NCI-H69 (cell line): Measurements from ENCODE around the gene TRA2A.

Experiments
- DNase-seq: peaks from one replicate; lab custom pipeline; 2025; lab: John Stamatoyannopoulos, UW

The TRA2A gene

DNA sequence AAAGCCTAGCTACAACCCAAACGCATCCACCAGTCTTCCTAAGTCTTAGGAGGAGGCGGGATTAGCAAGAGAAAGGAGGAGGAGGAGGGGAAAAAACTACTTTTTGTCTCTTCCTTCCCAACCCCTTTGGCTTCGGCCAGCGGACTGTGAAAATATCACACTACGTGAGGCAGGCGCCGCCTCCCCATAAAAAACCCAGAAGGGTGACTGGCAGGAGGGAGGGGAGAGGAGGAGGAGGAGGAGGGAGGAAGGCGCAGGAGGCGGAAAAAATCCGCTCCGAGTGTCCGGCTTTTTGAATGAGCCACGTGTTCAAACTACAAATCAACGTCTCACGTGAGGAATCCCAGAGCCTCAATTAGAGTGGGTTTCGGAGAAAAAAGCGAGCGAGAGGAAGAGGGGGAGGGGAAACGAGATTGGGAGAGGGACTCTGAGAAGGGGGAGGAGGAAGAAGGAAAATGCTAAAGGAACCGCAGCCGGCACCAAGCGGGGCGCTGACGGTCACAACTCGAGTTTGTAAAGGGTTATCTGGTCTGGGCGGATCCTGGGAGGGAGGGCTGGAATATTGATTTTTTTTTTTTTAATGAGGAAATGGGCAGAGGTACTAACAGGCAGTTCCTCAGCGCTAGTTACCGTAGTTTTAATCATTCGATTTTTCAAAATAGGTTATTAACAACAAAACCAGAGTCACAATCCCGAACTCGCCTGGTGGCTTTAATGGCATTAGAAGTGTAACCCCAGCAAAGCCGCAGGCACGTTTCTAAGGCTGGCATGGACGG is 61.3 kb downstream of the TRA2A start, which contains the start of gene IGF2BP3:
TSS of gene IGF2BP3 (minus strand) at position 162 of the 776 bp plus-strand sequence. CDS start 381 bp downstream, outside the sequence.
- DNase-seq = peak; percentile 100

DNA sequence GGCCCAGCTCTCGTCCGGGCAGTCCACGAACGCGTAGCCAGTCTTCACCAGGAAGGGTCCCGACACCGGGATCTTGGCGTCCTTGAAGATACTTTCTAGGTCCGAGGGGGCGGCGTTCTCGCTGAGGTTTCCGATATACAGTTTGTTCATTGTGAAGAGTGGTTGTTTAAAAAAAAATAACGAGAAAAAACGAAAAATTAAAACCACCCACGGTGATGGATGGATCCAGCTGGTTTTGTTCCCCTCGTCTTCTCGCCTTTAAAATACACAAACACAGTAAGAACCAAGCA is 61.9 kb downstream of the TRA2A start:
- DNase-seq = no peak

DNA sequence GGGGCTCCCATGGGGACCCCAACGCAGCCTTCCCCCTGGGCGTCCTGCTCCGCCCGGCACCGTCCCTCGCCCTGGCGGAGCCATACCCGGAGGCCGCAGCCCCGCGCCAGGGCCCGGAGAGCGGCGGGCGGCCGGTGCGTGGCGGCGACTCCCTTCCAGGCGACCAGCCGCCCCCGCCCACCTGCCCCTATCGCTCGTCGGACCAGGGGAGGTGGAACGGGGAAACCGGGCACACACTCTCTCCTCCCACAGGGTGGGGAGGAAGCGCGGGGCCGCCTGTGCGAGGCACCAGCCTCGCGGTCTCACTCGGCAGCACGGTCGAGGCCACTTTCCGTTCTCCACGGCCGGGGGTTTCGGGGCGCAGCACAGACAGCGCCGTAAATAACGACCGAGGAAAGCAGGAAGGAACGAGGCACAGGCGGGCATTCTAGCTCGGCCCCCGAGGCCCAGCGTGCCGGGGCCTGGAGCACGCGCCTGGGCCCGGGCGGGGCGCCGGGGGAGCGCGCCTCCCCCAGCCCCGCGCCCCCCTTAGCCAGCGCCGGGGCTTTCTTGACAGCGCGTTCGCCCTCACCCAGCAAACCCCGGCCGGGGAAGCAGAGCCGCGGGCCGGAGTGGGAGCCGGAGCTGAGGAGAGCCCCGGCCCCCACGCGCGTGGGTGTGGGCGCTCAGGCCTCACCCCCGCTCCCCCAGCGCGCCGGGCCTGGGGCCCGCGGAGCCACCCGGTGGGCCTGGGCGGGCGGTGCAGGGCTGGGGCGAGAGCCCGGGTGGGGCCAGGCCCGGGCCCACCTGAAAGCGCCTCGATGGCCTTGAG is 62.4 kb downstream of the TRA2A start:
- DNase-seq = peak; percentile 74

DNA sequence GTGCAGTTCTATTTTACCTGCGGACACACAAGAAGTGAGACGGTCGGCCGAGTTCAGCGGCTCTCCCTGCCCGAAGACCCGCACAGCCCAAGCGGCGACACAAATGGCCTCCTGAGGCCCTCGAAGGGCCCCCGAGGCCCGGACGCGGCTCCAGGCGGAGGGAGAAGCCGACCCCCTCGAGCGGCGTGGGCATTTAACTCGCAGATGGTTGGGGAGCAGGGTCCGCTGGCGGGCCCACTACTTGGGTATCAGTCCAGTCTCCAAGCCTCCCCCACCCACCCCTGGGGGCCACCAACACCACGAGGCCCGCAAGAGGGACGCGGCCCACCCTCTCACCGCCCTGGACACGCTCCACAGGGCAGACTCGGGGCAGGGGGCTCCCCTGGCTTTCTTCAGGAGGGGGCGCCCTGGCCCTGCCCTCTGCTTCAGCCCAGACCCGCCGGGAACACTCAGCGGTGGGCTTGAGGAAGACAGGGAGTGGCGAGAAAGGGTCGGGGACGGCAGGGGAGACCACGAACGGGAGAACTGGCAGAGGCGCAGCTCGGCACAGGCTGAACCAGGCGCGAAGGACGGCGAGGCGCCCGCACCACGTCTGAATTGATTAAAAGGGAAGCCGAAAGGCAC is 63.1 kb downstream of the TRA2A start:
- peak; percentile 72 for DNase-seq

DNA sequence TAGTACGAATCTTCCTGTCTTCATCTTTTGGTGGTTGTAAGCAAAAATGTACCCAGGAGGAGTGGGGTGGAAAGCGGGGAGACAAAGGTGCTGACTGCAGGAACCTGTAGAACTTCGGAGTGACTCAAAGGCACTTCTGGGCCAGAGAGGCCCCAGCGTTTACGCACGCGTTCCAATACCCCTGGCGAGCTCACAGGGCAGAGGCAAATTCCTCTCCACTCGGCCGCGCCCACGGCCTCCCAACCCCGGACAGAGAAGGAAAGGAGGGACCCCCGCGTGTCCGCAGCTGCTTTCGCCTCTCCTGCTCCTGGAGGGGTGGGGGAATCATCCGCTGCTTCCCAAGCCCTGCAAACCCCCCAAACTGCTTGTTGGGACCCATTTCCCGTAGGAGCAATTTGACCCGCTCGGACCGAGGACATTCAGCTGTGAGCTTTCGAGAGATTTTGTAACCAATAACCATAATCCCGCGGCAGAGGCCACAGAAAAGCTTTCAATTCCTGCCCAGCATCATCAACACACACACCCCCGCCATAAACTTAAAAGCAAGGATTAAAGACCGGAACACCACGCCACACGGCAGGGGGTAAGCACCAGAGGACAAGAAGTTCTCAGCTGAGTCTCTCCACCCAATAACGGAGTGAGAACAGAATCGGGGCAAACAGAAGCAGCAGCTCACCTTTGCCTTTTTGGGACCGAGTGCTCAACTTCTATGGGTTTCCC is 63.8 kb downstream of the TRA2A start:
- DNase-seq = peak; percentile 84

DNA sequence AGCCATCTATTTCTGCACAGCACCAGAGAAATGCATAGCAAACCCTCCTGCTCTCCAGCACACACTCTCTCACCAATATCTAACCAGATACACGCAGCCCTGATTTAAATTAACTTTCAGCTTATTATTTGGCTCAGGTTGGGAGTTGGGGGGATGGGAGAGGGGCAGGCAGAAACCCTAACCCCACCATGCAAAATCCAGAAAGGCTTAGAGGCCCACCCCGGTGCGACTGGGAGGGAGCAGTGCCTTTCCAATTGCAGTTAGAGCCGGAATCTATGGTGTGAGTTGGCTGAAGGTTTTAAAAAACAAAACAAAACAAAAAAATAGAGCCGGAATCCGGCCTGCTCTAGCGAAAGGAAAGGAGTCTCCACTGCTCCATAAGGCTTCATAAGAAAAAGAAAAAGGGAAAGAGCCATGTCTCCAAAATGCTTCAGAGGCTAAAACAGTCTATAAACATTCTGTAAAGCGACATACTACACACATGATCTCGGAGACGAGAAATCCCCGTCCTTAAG is 64.4 kb downstream of the TRA2A start:
- peak; percentile 25 for DNase-seq

DNA sequence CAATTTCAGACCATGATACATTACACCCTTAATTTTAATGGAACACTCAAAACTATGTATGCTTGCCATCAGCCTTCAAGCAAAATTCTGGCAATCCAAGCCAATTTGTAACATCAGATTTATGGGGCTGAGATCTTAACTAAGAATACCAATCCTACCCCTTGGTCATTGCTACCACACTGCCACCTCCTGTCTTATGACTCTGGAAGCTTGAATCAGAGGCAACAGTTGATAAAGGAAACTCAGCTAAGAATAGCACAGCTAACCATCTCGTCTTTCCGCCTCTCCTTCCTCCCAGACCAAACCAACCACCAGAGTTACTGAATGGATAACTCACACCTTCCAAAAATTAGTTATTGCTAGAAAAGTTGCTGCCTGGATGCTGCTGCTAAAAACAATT is 68.9 kb downstream of the TRA2A start:
- DNase-seq = peak; percentile 38

DNA sequence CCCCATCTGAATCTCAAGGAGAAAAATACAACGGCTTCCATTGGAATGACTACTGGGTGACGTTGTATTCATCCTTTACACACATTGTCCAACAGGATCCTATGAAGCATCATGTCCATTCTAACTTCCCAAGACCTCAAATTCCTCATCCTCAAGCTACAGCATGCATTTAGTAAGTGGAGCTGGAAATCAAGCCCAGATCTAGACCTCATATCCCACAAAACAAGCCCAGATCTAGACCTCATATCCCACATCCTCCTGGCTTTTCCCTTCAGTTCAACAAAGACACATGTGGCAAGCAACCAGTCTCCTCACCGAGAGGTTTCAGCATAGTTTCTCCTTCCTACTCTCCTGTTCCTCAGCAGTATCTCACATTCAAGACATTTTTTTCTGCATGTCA is 73.7 kb downstream of the TRA2A start:
- DNase-seq = no peak

DNA sequence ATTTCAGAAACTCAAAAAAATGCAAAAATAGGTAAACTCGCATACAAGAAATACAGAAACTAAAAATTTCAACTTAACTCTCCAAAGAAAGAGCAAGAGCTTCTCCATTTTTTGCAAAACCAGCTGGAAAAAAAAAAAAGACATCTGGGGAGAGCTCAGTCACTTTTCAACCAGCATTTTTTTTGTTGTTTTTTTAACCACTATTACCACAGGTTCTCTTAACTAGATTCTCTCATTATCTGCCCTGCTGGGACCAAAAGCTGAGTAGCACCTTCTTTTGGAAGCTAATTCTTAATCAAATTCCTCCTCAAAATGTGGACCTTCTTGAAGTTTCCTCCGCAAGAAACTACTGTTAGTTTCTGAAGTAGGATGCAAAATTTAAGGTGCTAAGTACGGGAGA is 75.7 kb downstream of the TRA2A start:
- DNase-seq = no peak

DNA sequence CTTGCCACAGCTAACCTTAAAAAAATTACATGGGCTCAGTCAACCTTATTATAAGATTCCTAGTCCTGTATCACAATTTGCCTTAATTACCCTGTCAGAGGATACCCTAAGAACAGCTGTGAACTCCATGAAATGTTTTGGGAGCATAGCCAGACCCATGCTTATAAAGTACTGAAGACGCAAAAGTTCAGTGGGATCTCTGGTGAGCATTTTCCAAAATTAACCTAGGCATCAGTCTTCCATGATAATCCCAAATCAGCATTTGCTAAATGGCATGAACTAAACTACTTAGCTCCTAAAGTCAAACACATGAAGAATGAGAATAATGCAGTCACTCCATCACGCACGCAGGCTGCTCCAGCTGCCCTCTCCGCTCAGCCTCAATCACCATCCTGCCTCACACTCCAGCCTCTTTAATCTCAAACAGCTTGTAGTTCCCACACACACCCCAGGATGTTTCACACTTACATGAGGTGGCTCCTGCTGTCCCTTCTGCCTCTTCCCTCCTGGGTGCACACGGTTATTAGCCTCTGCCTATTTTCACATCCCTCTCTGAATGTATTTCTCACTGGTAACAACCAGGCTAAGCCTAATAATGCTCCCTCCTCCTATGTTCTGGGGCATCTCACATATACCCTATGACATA is 76.8 kb downstream of the TRA2A start:
- DNase-seq = no peak
